Limb (tissue), 2 donors: ENCODE data around the gene PPP2R5C.
"Not testable (repeated sequence)": the region's sequence is repeated elsewhere in the genome, so short reads cannot be mapped to it uniquely, and the experiment has no call there.

Experiments used
- DNase-seq, 2 donors: peaks; one replicate each; pipeline ENCODE4 v3.0.0-alpha.2; 2016; ENCODE audit errors: extremely low spot score in 2 of 2

PPP2R5C gene

GRCh38 chr14:101964297-101965180 lies 203.0 kb downstream of the PPP2R5C start, which contains the start of gene DYNC1H1:
DYNC1H1 (plus strand) TSS chr14:101964573; CDS start chr14:101964692, 119 bp downstream.
- peak; percentile 94 to 97 for DNase-seq

GRCh38 chr14:101965181-101965544 lies 203.7 kb downstream of the PPP2R5C start:
- peak; percentile 44 to 78 for DNase-seq

GRCh38 chr14:101965770-101966722 lies 204.5 kb downstream of the PPP2R5C start:
- no peak for DNase-seq

GRCh38 chr14:101966742-101967141 lies 205.2 kb downstream of the PPP2R5C start:
- no peak for DNase-seq

GRCh38 chr14:101968186-101968585 lies 206.7 kb downstream of the PPP2R5C start:
- no peak for DNase-seq

GRCh38 chr14:101969481-101969880 lies 208.0 kb downstream of the PPP2R5C start:
- DNase-seq = no peak

GRCh38 chr14:101970830-101971400 lies 209.4 kb downstream of the PPP2R5C start:
- no peak for DNase-seq

- not testable (repeated sequence) for DNase-seq
These were observed 209.9 kb downstream of the PPP2R5C start for GRCh38 chr14:101971458-101971857.

- DNase-seq = peak in 1 of 2 donors; percentile 52
These were observed 210.8 kb downstream of the PPP2R5C start for GRCh38 chr14:101972126-101972866.

- DNase-seq = no peak
These were observed 211.8 kb downstream of the PPP2R5C start for GRCh38 chr14:101973356-101973755.

- no peak for DNase-seq
These were observed 213.7 kb downstream of the PPP2R5C start for GRCh38 chr14:101975231-101975630.
